ENCODE data around the gene CCDC88C. TPM values are rescaled to one million over a fixed set of nuclear protein-coding genes. Genes with fewer than 3 reads are reported as not detected.

CCDC88C gene
- total RNA-seq, 2 experiments from 2014 or later, result 206 to 209 TPM

DNA sequence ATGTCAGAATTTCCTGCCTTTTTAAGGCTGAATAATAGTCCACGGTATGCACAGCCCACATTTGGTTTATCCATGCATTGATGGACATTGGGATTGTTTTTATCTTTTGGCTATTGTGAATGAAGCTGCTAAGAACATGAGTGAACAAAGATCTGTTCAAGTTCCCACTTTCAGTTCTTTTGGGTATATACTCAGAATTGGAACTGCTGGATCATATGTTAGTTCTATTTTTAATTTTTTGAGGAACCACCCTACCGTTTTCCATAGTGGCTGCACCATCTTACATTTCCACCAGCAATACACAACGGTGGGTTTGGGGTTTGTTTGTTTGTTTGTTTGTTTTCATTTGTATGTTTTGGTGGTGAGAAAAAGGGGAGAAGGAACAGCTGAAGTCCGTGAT lies 179.5 kb downstream of the CCDC88C start:
- Mint-ChIP-seq H3K36me3 (peaks cover 80% of the 10 kb centered on the region), H3K9me3 (no peaks in the 10 kb centered on the region), H3K27me3 (no peaks in the 10 kb centered on the region), H3K4me3 (no peak overlapping the region), H3K4me1 (peaks cover 58% of the 10 kb centered on the region), H3K27ac (peak overlapping the region; percentile 35)
- ATAC-seq (ENCODE audit: low read depth), result no peak
- POLR2A ChIA-PET, result interaction anchor here (1.6 kb wide), 1 partner anchor 9 kb away, joined by 5 read pairs; no protein-coding TSS in a partner anchor
- no peak for DNase-seq

- ATAC-seq (ENCODE audit: low read depth) (no peak), DNase-seq (no peak)
- Mint-ChIP-seq H3K9me3 (peaks cover 3% of the 10 kb centered on the region), H3K4me1 (peaks cover 54% of the 10 kb centered on the region), H3K27ac (peak overlapping the region; percentile 8), H3K36me3 (peaks cover 78% of the 10 kb centered on the region), H3K27me3 (no peaks in the 10 kb centered on the region), H3K4me3 (no peak overlapping the region)
- POLR2A ChIA-PET, result no interaction called here
Observed at GRCh38 chr14:91237219-91237618, 180.4 kb downstream of the CCDC88C start.

DNA sequence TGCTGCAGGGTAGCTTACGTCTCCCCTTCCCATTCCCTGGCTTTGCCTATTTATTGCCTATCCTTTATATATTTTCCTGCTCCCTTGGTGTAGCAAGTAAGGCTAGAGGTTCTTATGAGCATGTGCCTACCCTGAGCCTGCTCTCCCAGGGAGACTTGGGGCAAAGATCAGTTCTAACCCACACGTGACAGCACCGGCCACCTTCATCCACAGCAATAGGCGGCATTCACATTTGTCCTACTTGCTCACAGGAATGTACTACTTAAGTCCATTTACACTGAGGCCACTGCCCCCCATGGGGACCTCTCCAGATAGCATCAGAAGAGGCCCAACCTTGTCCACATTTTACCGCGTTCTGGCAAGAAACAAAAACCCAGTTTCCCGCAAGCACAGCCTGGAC lies 181.8 kb downstream of the CCDC88C start:
- Mint-ChIP-seq H3K27ac (no peak overlapping the region), H3K4me1 (peaks cover 55% of the 10 kb centered on the region), H3K4me3 (no peak overlapping the region), H3K36me3 (peaks cover 77% of the 10 kb centered on the region), H3K9me3 (peaks cover 3% of the 10 kb centered on the region), H3K27me3 (no peaks in the 10 kb centered on the region)
- DNase-seq (no peak), ATAC-seq (ENCODE audit: low read depth) (no peak)
- POLR2A ChIA-PET, result interaction anchor here (4.9 kb wide), 1 partner anchor 8 kb away, joined by 39 read pairs; the partner anchor contains the start of gene GPR68

DNA sequence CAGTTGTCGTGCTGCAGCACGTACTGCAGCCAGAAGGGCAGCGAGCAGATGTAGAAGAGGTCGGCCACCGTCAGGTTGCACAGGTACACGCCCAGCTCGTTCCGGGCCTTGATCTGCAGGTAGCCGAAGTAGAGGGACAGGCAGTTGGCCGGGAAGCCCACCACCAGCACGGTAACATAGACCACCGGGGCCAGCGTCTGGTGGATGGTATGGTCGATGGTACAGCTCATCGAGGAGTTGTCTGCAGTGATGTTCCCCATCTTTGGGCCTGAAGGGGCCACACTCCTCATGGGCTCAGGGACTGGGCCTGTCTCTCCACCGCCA lies 182.9 kb downstream of the CCDC88C start:
- peaks cover 3% of the 10 kb centered on the region for H3K9me3 Mint-ChIP-seq
- H3K27me3 Mint-ChIP-seq, result no peaks in the 10 kb centered on the region
- H3K4me1 Mint-ChIP-seq, result peaks cover 57% of the 10 kb centered on the region
- H3K4me3 Mint-ChIP-seq, result no peak overlapping the region
- POLR2A ChIA-PET, result interaction anchor here (1.2 to 4.9 kb wide), 2 partner anchors 9 to 26 kb away, joined by 3 to 39 read pairs; partner anchors contain the start of gene GPR68
- DNase-seq (no peak), ATAC-seq (ENCODE audit: low read depth) (no peak)
- peaks cover 76% of the 10 kb centered on the region for H3K36me3 Mint-ChIP-seq
- H3K27ac Mint-ChIP-seq, result peak overlapping the region; percentile 40

- Mint-ChIP-seq H3K27me3 (no peaks in the 10 kb centered on the region), H3K4me3 (no peak overlapping the region), H3K27ac (peak overlapping the region; percentile 40), H3K36me3 (peaks cover 71% of the 10 kb centered on the region), H3K4me1 (peaks cover 57% of the 10 kb centered on the region), H3K9me3 (peaks cover 3% of the 10 kb centered on the region)
- ATAC-seq (ENCODE audit: low read depth) (no peak), DNase-seq (no peak)
- POLR2A ChIA-PET, result interaction anchor here (1.2 to 4.9 kb wide), 2 partner anchors 10 to 26 kb away, joined by 3 to 39 read pairs; partner anchors contain the start of gene GPR68
Observed at GRCh38 chr14:91233936-91234790, 183.5 kb downstream of the CCDC88C start.

GRCh38 chr14:91232603-91233002 lies 185.0 kb downstream of the CCDC88C start:
- Mint-ChIP-seq H3K27me3 (no peaks in the 10 kb centered on the region), H3K27ac (peak overlapping the region; percentile 97), H3K4me1 (peaks cover 56% of the 10 kb centered on the region), H3K4me3 (peak overlapping the region; percentile 39), H3K9me3 (peaks cover 3% of the 10 kb centered on the region), H3K36me3 (peaks cover 59% of the 10 kb centered on the region)
- POLR2A ChIA-PET, result interaction anchor here (4.9 kb wide), 1 partner anchor 11 kb away, joined by 39 read pairs; the partner anchor contains the start of gene GPR68
- no peak for DNase-seq
- no peak for ATAC-seq (ENCODE audit: low read depth)

DNA sequence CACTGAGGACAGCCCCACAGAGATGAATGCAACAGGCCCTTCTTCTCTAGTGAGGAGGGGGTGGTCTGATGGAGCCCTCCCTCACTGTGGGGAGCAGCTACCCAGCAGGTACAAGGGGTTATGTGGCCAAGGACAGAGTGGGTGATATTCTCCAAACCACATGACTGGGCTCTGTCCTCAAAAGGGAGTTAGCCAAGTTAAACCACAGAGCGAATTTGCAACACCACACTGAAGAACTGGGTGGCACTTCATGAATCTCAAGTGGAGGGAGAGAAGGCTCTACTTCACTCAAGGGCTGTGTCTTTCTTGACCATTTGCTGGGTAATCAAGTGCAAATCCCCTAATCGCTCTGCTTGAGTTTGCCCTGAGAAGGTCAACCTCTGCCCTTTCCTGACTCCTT lies 185.6 kb downstream of the CCDC88C start:
- Mint-ChIP-seq H3K36me3 (peaks cover 56% of the 10 kb centered on the region), H3K4me3 (peak overlapping the region; percentile 39), H3K4me1 (peaks cover 58% of the 10 kb centered on the region), H3K9me3 (peaks cover 3% of the 10 kb centered on the region), H3K27ac (peak overlapping the region; percentile 97), H3K27me3 (no peaks in the 10 kb centered on the region)
- POLR2A ChIA-PET, result interaction anchor here (4.9 kb wide), 1 partner anchor 12 kb away, joined by 39 read pairs; the partner anchor contains the start of gene GPR68
- DNase-seq, result no peak
- ATAC-seq (ENCODE audit: low read depth), result no peak

DNA sequence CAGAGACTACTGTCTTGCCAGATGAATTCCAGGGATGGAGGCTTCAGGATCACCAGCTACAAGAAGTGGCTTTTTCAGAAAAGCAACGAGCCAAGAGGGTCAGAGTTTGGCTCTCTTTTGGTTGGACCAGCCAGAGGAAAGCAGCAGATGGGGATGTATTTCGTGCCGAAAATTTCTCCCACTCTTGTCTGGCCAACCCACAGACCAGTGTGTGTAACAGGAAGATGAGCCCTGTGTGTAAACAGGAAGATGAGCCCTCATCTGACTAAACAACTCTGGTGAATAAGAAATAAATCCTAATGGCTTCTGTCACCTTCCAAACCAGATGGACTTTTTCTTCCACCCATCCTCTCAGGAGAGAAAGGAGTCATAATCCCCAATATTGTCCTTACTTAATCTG lies 186.2 kb downstream of the CCDC88C start:
- no peak for DNase-seq
- H3K4me1 Mint-ChIP-seq, result peaks cover 63% of the 10 kb centered on the region
- peak overlapping the region; percentile 97 for H3K27ac Mint-ChIP-seq
- H3K36me3 Mint-ChIP-seq, result peaks cover 58% of the 10 kb centered on the region
- no peak for ATAC-seq (ENCODE audit: low read depth)
- peaks cover 3% of the 10 kb centered on the region for H3K9me3 Mint-ChIP-seq
- POLR2A ChIA-PET, result interaction anchor here (0.8 to 4.9 kb wide), 2 partner anchors 12 to 19 kb away, joined by 3 to 39 read pairs; partner anchors contain the start of gene GPR68
- H3K27me3 Mint-ChIP-seq, result no peaks in the 10 kb centered on the region
- peak overlapping the region; percentile 80 for H3K4me3 Mint-ChIP-seq

- DNase-seq (no peak), ATAC-seq (ENCODE audit: low read depth) (peak; percentile 8)
- H3K27me3 Mint-ChIP-seq, result no peaks in the 10 kb centered on the region
- peaks cover 3% of the 10 kb centered on the region for H3K9me3 Mint-ChIP-seq
- H3K36me3 Mint-ChIP-seq, result peaks cover 53% of the 10 kb centered on the region
- POLR2A ChIA-PET, result interaction anchor here (0.6 to 5.6 kb wide), 9 partner anchors 13 to 161 kb away, joined by 3 to 220 read pairs (median 29); partner anchors contain the start of gene GPR68
- peaks cover 69% of the 10 kb centered on the region for H3K4me1 Mint-ChIP-seq
- H3K27ac Mint-ChIP-seq, result peak overlapping the region; percentile 97
- H3K4me3 Mint-ChIP-seq, result peak overlapping the region; percentile 80
Observed at GRCh38 chr14:91230397-91231035, 187.1 kb downstream of the CCDC88C start.

DNA sequence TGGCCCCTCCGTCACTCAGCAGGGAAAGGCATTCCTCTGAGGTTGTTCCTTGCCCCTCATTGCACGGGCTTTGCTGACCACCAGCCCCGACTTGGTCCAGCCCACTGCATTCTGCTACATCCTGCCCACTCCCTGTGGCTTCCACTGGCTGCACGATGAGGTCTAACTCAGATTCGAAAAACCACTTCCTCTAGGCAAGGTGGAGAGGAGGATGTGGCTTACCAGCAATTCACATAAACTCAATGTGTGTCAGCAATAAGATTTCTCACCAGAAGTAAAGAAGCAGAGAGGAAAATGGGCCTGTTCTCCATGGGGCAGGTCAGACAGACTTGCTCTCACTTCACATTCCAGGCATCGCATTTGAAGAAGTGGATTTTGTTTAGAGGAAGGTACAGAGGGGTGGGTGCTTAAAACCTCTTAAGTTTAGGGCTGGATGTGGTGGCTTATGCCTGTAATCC lies 187.8 kb downstream of the CCDC88C start:
- Mint-ChIP-seq H3K27me3 (no peaks in the 10 kb centered on the region), H3K4me3 (peak overlapping the region; percentile 80), H3K27ac (peak overlapping the region; percentile 97), H3K9me3 (peaks cover 3% of the 10 kb centered on the region), H3K36me3 (peaks cover 55% of the 10 kb centered on the region), H3K4me1 (peaks cover 74% of the 10 kb centered on the region)
- ATAC-seq (ENCODE audit: low read depth) (peak; percentile 40), DNase-seq (peak; percentile 79)
- POLR2A ChIA-PET, result interaction anchor here (1.4 to 5.6 kb wide), 9 partner anchors 14 to 115 kb away, joined by 5 to 220 read pairs (median 24); partner anchors contain the start of gene GPR68

GRCh38 chr14:91229005-91229382 lies 188.6 kb downstream of the CCDC88C start:
- Mint-ChIP-seq H3K9me3 (peaks cover 3% of the 10 kb centered on the region), H3K36me3 (peaks cover 49% of the 10 kb centered on the region), H3K4me3 (peak overlapping the region; percentile 80), H3K27ac (peak overlapping the region; percentile 97), H3K27me3 (no peaks in the 10 kb centered on the region), H3K4me1 (peaks cover 76% of the 10 kb centered on the region)
- ATAC-seq (ENCODE audit: low read depth) (no peak), DNase-seq (no peak)
- POLR2A ChIA-PET, result interaction anchor here (1.1 to 5.6 kb wide), 11 partner anchors 10 to 114 kb away, joined by 3 to 220 read pairs (median 13); partner anchors contain the start of gene GPR68

- Mint-ChIP-seq H3K9me3 (peaks cover 3% of the 10 kb centered on the region), H3K27me3 (no peaks in the 10 kb centered on the region), H3K36me3 (peaks cover 54% of the 10 kb centered on the region)
Observed at GRCh38 chr14:91228112-91229004, 189.3 kb downstream of the CCDC88C start.

More at GRCh38 chr14:91228112-91229004, 189.3 kb downstream of the CCDC88C start:
- Mint-ChIP-seq H3K27ac (peak overlapping the region; percentile 97), H3K4me3 (peak overlapping the region; percentile 80), H3K4me1 (peaks cover 82% of the 10 kb centered on the region)
- DNase-seq (peak; percentile 78), ATAC-seq (ENCODE audit: low read depth) (peak; percentile 83)
- POLR2A ChIA-PET, result interaction anchor here (0.7 to 5.6 kb wide), 13 partner anchors 11 to 113 kb away, joined by 3 to 220 read pairs (median 6); partner anchors contain the start of gene GPR68

All from activated naive CD8-positive, alpha-beta T cell treated with anti-CD3 and anti-CD28 coated beads, Interleukin-2, amount 10 ng/mL, durations not matched to agents 7 days and 5 days (primary cell).